HG02642 (cell line): ENCODE data around the gene RHEX.

Experiments used
- ATAC-seq: cut with Tn5 transposase; IDR thresholded peaks from one replicate; pipeline ENCODE4 v1.9.1; 2021; ENCODE audit warnings: mild to moderate bottlenecking; ENCODE audit not compliant: unreplicated experiment, poor library complexity

Gene RHEX

DNA sequence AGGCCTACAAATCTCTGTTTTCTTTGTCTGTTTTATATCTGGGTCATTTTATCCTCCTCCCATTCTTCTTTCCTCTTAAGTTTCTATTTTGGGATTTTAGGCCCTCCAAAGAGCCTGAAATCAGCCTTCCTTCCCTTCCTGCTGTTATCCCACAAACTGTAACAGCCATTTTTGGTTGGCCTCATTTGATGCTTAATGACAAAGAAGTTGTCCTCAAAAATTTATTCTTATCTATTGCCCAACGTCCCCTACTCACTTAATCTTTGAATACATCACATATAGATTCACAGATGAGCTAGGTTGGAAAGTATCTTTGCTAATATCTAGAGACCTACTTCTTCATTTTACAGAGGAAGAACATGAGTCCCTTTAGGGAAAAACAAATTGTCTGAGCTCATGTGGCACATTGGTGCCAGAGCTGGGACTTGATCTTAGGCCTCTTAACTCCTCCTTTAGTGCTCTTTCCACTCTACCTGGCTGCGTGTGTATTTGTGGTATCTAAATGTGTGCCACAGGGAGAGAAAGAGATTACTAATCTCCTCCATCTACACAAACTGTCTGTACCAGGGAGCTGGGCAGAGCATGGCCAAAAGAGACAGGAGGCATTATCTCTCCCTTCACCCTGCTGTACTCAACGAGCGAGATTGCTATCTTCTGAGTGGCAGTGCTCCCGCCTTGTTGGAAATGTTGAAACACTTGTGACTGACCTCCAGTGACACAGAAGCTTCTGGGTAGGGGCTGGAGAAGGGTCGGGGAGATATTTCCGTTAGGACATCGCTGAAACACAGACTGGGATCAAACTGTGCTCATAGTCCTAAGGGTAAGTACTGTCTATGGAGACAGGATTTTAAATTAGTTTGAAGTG, 30.1 kb downstream of the RHEX start:
- no peak for ATAC-seq

GRCh38 chr1:206083750-206084149, 30.8 kb downstream of the RHEX start:
- ATAC-seq: no peak

DNA sequence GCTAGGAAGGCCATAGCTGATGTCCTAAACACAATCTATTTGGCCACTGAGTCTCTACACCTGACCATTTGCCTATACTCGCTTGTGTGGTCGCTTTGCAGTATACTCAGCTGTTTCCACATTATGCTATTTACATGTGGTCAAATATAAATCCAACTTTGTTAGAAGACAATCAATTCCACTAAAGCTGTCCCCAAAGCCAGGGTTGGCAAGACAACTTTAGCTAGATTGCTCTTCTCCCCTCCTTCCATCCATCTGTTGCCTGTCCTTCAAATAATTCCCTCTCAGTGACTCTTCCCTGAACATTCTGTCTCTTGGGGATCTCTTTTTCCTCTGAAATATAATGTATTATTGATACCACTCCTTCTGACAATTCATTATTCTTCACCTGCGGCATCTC, 34.1 kb downstream of the RHEX start:
- ATAC-seq: no peak

DNA sequence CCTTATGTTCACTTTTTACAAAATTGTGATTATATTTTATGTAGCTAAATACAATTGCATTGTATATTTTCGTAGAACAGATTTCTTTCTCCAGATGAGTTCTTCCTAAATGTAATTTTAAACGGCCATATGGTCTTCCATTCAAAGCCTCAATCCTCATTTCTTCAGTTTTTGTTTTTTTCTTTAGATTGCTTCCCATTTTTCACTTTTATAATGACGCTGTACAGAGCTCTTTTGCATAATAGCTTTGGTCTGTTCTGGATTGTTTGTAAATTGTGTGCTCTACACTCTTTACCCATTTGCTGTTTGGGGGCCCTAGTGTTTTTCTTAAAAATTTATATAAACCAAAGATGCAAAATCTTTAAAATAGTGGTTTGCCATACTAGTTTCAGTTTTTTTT, 36.4 kb downstream of the RHEX start:
- no peak for ATAC-seq

DNA sequence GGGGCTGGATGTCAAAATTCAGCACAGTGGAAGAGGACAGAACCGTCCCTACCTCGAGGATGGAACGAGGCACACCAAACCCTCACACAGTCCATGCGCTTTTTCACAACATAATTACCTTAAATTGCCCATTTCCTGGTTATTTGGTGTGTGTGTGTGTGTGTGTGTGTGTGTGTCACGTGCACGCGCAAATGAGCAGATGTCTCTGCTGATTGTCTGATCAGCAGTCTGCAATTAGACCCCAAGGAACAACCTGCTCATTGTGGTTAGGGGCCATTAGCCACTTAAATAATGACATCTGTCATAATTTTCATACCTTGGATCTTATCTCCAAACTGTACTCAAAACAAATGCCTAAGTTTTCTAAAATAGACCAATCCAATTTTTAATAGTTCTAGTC, 41.1 kb downstream of the RHEX start:
- ATAC-seq: no peak

- ATAC-seq: no peak
Measured at GRCh38 chr1:206097381-206097780, 44.4 kb downstream of the RHEX start.

DNA sequence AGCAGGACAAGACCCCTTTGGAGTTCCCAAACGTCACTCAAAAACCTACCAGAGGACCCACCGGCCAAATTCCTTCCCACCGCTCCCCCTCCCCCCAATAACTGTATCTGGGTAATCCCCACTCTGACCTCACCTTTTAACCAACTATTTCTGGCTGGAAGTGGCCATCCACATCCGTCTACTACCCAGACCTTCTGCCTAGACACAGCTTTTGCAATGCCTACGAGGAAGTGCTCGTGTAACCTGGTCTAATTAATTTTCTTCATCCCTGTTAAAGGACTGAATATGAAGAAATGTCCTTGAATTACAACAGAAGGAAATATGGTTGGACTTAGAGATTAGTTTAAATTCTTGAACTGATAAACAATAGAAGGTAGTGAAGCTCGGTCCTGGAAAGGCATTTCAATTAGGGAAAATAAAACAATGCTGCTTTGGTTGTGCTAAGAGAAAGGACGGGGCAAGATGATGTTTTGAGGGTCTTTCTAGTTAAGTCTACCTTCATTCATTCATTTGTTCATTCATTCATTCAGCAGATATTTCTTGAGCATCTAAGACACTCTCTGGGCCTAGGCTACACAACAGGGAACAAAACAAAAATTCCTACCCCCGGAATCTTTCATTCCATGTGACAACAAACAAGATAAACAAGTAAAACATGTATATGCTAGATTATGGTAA, 45.4 kb downstream of the RHEX start:
- no peak for ATAC-seq

DNA sequence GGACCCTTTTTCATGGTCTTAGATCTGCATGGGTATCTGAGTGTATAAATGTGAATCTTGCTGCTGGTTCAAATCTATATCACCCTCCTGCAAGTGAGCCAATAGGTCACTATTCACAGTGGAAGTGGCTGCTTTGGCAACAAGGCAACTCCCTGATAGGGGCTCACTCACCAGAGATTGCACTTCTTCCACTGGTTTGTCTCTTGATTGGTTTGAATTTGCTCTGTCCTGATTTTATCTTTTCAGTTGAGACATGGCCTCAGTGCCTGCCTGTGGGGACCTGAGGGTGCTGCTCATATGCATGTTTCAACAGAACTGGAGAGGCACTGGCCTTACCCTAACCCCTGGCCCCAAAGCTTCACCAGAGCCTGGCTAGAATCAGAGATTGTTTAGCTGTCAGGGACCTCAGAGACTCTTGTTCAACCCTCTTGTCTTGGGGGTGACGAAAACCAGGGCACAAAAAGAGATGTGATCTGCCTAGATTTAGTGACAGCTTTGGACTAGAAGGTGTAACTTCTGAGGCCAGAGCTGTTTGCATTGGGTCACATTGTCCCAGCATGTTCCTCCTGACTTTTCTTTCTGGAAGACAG, 47.3 kb downstream of the RHEX start:
- no peak for ATAC-seq

GRCh38 chr1:206101351-206102045, 48.5 kb downstream of the RHEX start:
- no peak for ATAC-seq

- ATAC-seq: no peak
Measured at GRCh38 chr1:206102292-206102936, 49.4 kb downstream of the RHEX start.

DNA sequence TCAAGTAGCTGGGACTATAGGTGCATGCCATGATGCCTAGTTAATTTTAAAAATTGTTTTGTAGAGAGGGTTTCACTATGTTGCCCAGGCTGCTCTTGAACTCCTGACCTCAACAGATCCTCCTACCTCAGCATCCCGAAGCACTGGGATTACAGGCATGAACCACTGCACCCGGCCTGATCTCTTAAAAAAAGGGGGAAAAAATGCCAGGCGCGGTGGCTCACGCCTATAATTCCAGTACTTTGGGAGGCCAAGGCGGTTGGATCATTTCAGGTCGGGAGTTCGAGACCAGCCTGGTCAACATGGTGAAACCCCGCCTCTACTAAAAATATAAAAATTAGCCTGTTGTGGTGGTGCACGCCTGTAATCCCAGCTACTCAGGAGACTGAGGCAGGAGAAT, 51.0 kb downstream of the RHEX start:
- no peak for ATAC-seq

GRCh38 chr1:206105464-206105995, 52.6 kb downstream of the RHEX start:
- ATAC-seq: no peak

- ATAC-seq: peak; percentile 78
Measured at GRCh38 chr1:206106328-206107167, 53.6 kb downstream of the RHEX start.

GRCh38 chr1:206107168-206107544, 54.2 kb downstream of the RHEX start:
- no peak for ATAC-seq

DNA sequence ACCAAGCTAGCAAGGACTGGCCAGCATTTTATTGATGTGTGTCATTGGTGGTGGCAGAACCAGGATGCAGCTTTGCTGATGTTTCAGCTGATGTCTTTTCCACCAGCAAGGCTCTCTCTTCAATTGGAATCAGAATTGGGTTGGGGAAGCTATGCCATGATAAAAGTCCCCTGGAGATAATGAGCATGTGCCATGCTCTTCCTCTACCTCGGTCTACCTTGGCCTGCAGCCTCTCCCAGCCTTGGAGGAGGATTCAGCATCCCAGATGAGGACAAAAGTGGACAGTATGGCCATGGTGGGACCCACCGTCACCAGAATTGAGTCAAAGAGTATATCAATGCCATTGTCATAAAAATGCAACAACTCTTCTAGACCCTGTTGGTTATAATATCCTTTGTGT, 55.7 kb downstream of the RHEX start:
- ATAC-seq: no peak

- ATAC-seq: no peak
Measured at GRCh38 chr1:206109718-206110117, 56.7 kb downstream of the RHEX start.

- no peak for ATAC-seq
Measured at GRCh38 chr1:206110161-206110560, 57.2 kb downstream of the RHEX start.

- ATAC-seq: no peak
Measured at GRCh38 chr1:206110820-206111219, 57.8 kb downstream of the RHEX start.

GRCh38 chr1:206111271-206111927, 58.4 kb downstream of the RHEX start:
- ATAC-seq: no peak
